Caco-2 (cell line): ENCODE data around the gene UBAP1. TPM values are rescaled to one million over a fixed set of nuclear protein-coding genes. Genes with fewer than 3 reads are reported as not detected.
"Not testable (repeated sequence)": the region's sequence is repeated elsewhere in the genome, so short reads cannot be mapped to it uniquely, and the experiment has no call there.

Experiments used
- BruUV-seq: library from RNA; stranded (reverse); fragments of 400-500 nt; replicated peaks from 2 replicates; lab custom pipeline; 2021; lab: Mats Ljungman, UMichigan
- CTCF ChIA-PET: fragments of 300-600 bp; sonication (Branson Sonifier 250); formaldehyde crosslinking; loops from one replicate; lab custom pipeline; 2022; ENCODE audit warnings: antibody characterized with exemption; lab: Charles Lee
- POLR2A ChIA-PET: fragments of 300-600 bp; sonication (Branson Sonifier 250); formaldehyde crosslinking; loops from one replicate; lab custom pipeline; 2022; ENCODE audit warnings: antibody characterized with exemption; lab: Charles Lee
- DNase-seq, 2 experiments: peaks; one replicate each; pipeline versions ENCODE4 v3.0.0 to v3.0.0-alpha.2; 2020 to 2022
- H3K27me3 ChIP-seq: replicated peaks from 2 replicates; pipeline ENCODE4 v1.6.0; 2011; ENCODE audit warnings: low read length; ENCODE audit not compliant: control insufficient read depth, insufficient read depth
- H3K36me3 ChIP-seq: 2 replicates; pipeline ENCODE4 v1.5.1; 2011; ENCODE audit warnings: low read length; ENCODE audit not compliant: control insufficient read depth, insufficient read depth
- H3K4me1 ChIP-seq: fragments of 250-450 bp; sonication (Bioruptor Pico); 2 replicates; pipeline ENCODE4 v1.5.1; 2020; ENCODE audit warnings: mild to moderate bottlenecking
- H3K4me3 ChIP-seq: 2 replicates; pipeline ENCODE4 v1.5.1; 2011; ENCODE audit warnings: low read depth, mild to moderate bottlenecking, control low read depth, low read length
- H3K9me3 ChIP-seq: fragments of 250-450 bp; sonication (Bioruptor Pico); 2 replicates; pipeline ENCODE4 v1.5.1; 2020; ENCODE audit warnings: mild to moderate bottlenecking, moderate library complexity
- H3K27ac Mint-ChIP-seq: one replicate; pipeline ENCODE4 v1.8.0; 2022; ENCODE audit warnings: mixed read lengths; ENCODE audit not compliant: unreplicated experiment
- H3K27me3 Mint-ChIP-seq: one replicate; pipeline ENCODE4 v1.8.0; 2022; ENCODE audit warnings: mixed read lengths; ENCODE audit not compliant: insufficient read depth, unreplicated experiment
- H3K36me3 Mint-ChIP-seq: one replicate; pipeline ENCODE4 v1.8.0; 2022; ENCODE audit warnings: mild to moderate bottlenecking, mixed read lengths; ENCODE audit not compliant: insufficient read depth, unreplicated experiment
- H3K4me1 Mint-ChIP-seq: one replicate; pipeline ENCODE4 v1.8.0; 2022; ENCODE audit warnings: low read depth, mixed read lengths; ENCODE audit not compliant: unreplicated experiment
- H3K4me3 Mint-ChIP-seq: one replicate; pipeline ENCODE4 v1.8.0; 2022; ENCODE audit warnings: mild to moderate bottlenecking, moderate library complexity, mixed read lengths; ENCODE audit not compliant: unreplicated experiment
- H3K9me3 Mint-ChIP-seq: one replicate; pipeline ENCODE4 v1.8.0; 2022; ENCODE audit warnings: mixed read lengths; ENCODE audit not compliant: unreplicated experiment
- intact Hi-C: fragments of 100-400 bp; cut with micrococcal nuclease; formaldehyde crosslinking; loops from one replicate; pipeline ENCODE4 v1.10.0; 2022; ENCODE audit not compliant: unreplicated experiment
- total RNA-seq: library from RNA; stranded (reverse); gene quantifications from 2 replicates; pipeline ENCODE4 v1.2.3, GENCODE V29; 2022
- TF ChIP-seq, protein P1 (sequence below), 2 experiments: fragments of 200-600 bp in 1 of 2; IDR thresholded peaks; 1 replicate in 1 of 2; 2 replicates in 1 of 2; pipeline versions ENCODE4 v1.5.1 to v1.8.0; 2011 to 2022; ENCODE audit warnings: antibody characterized with exemption in 1 of 2, control low read depth in 1 of 2, inconsistent platforms in 1 of 2, low read depth in 1 of 2, low read length in 1 of 2, mild to moderate bottlenecking in 1 of 2, moderate library complexity in 1 of 2; ENCODE audit not compliant: insufficient read depth in 1 of 2, severe bottlenecking in 1 of 2, unreplicated experiment in 1 of 2

UBAP1 gene
- total RNA-seq, 1 experiment from 2014 or later, result 33.2 TPM

DNA sequence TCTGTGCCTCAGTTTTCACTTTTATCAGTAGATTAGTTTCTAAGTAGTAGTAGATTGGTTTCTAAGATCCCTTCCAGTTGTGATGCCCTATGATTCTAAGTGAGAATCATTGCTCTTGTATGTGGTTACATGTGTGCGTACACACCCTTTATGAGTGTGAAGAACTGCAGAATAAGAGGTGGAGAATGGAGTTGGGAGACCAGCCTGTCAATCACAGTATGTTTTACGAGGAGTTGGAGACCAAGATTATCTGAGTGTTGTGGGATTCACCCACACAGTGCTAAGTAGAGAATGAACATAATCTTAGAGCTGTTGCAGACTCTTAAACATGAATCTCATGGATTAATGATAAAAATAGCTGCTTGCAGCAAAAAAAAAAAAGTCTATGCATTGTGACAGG lies 112.6 kb downstream of the UBAP1 start:
- no peak overlapping the region for H3K27ac Mint-ChIP-seq
- no peaks in the 10 kb centered on the region for H3K36me3 Mint-ChIP-seq
- H3K4me3 Mint-ChIP-seq, result no peak overlapping the region
- no peaks in the 10 kb centered on the region for H3K27me3 Mint-ChIP-seq
- no peak for DNase-seq
- POLR2A ChIA-PET, result no interaction called here
- TF ChIP-seq, protein P1, sequence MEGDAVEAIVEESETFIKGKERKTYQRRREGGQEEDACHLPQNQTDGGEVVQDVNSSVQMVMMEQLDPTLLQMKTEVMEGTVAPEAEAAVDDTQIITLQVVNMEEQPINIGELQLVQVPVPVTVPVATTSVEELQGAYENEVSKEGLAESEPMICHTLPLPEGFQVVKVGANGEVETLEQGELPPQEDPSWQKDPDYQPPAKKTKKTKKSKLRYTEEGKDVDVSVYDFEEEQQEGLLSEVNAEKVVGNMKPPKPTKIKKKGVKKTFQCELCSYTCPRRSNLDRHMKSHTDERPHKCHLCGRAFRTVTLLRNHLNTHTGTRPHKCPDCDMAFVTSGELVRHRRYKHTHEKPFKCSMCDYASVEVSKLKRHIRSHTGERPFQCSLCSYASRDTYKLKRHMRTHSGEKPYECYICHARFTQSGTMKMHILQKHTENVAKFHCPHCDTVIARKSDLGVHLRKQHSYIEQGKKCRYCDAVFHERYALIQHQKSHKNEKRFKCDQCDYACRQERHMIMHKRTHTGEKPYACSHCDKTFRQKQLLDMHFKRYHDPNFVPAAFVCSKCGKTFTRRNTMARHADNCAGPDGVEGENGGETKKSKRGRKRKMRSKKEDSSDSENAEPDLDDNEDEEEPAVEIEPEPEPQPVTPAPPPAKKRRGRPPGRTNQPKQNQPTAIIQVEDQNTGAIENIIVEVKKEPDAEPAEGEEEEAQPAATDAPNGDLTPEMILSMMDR (IDR thresholded peaks at IDR 0.05; ENCODE audit: insufficient read depth in 1 of 2, low read depth in 1 of 2, low read length in 1 of 2, severe bottlenecking in 1 of 2, unreplicated experiment in 1 of 2), result no peak
- H3K36me3 ChIP-seq, result no peaks in the 10 kb centered on the region
- no peaks in the 10 kb centered on the region for H3K27me3 ChIP-seq
- CTCF ChIA-PET, result interaction anchor here (0.6 kb wide), 1 partner anchor 152 kb away, joined by 4 read pairs; no protein-coding TSS in a partner anchor
- H3K4me1 ChIP-seq, result no peaks in the 10 kb centered on the region
- no TSS peak for BruUV-seq
- H3K4me1 Mint-ChIP-seq, result no peaks in the 10 kb centered on the region
- no peaks in the 10 kb centered on the region for H3K9me3 ChIP-seq
- H3K4me3 ChIP-seq, result no peak overlapping the region
- intact Hi-C loops, result no loop called here
- no peaks in the 10 kb centered on the region for H3K9me3 Mint-ChIP-seq

DNA sequence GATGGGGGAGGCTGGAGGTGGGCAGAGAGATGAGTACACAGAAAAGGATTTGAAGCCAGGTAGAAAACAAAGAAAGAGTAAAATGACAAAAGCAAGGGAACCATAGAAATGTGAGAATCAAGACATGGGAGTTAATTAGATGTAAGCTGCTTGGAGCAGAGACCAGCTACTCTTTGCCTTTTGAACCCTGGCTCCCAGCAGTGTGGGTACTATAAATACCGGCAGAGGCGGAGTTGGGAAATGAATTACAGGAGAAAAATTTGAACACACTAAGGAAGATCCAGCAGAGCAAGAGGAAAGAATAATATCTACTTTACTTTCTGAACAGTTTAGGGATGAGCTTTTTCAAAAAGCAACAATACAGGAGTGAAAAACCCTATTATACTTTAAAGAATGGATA lies 113.7 kb downstream of the UBAP1 start:
- POLR2A ChIA-PET, result no interaction called here
- no peak overlapping the region for H3K4me3 Mint-ChIP-seq
- intact Hi-C loops, result no loop called here
- Histone ChIP-seq H3K27me3 (no peaks in the 10 kb centered on the region), H3K4me1 (no peaks in the 10 kb centered on the region), H3K36me3 (no peaks in the 10 kb centered on the region), H3K4me3 (no peak overlapping the region), H3K9me3 (no peaks in the 10 kb centered on the region)
- no peak overlapping the region for H3K27ac Mint-ChIP-seq
- H3K4me1 Mint-ChIP-seq, result no peaks in the 10 kb centered on the region
- CTCF ChIA-PET, result no interaction called here
- H3K36me3 Mint-ChIP-seq, result no peaks in the 10 kb centered on the region
- TF ChIP-seq, protein P1 (IDR thresholded peaks at IDR 0.05; ENCODE audit: insufficient read depth in 1 of 2, low read depth in 1 of 2, low read length in 1 of 2, severe bottlenecking in 1 of 2, unreplicated experiment in 1 of 2), result no peak
- DNase-seq, result no peak
- no peaks in the 10 kb centered on the region for H3K27me3 Mint-ChIP-seq
- H3K9me3 Mint-ChIP-seq, result no peaks in the 10 kb centered on the region
- BruUV-seq, result no TSS peak

DNA sequence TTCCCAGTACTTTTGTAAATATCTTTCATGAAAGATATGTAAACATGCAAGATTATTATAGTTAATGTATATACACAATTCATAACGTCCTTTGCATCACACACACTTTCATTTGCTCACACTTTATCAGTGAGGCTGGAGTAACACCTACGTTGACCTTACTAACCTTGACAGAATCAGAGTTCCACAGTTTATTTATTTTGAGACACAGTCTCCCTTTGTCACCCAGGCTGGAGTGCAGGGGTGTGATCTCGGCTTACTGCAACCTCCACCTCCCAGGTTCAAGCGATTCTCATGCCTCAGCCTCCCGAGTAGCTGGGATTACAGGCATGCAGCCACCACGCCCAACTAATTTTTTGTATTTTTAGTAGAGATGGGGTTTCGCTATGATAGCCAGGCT lies 122.2 kb downstream of the UBAP1 start:
- H3K4me1 Mint-ChIP-seq, CTCF ChIA-PET, H3K36me3 ChIP-seq, H3K4me3 ChIP-seq, H3K4me3 Mint-ChIP-seq, POLR2A ChIA-PET, BruUV-seq, H3K27me3 ChIP-seq, H3K36me3 Mint-ChIP-seq, H3K27ac Mint-ChIP-seq, H3K4me1 ChIP-seq, intact Hi-C loops, H3K9me3 Mint-ChIP-seq, H3K27me3 Mint-ChIP-seq, DNase-seq, H3K9me3 ChIP-seq: not testable (repeated sequence)

Other genes with a start within 250 kb of the UBAP1 start
- 87.5 and 96.2 TPM in 2 replicates for gene UBAP2, start 130.2 kb upstream of the UBAP1 start, total RNA-seq
- gene DCAF12, start 52.3 kb upstream of the UBAP1 start, total RNA-seq, result 33.0 and 34.1 TPM in 2 replicates
- gene KIF24, start 150.2 kb downstream of the UBAP1 start, total RNA-seq, result 3.9 and 4.4 TPM in 2 replicates
- 14.4 and 15.0 TPM in 2 replicates for gene NUDT2, start 150.5 kb downstream of the UBAP1 start, total RNA-seq
- 33.4 and 37.3 TPM in 2 replicates for gene MYORG, start 197.9 kb downstream of the UBAP1 start, total RNA-seq